ENCODE data around the gene CFAP57.

The CFAP57 gene

DNA sequence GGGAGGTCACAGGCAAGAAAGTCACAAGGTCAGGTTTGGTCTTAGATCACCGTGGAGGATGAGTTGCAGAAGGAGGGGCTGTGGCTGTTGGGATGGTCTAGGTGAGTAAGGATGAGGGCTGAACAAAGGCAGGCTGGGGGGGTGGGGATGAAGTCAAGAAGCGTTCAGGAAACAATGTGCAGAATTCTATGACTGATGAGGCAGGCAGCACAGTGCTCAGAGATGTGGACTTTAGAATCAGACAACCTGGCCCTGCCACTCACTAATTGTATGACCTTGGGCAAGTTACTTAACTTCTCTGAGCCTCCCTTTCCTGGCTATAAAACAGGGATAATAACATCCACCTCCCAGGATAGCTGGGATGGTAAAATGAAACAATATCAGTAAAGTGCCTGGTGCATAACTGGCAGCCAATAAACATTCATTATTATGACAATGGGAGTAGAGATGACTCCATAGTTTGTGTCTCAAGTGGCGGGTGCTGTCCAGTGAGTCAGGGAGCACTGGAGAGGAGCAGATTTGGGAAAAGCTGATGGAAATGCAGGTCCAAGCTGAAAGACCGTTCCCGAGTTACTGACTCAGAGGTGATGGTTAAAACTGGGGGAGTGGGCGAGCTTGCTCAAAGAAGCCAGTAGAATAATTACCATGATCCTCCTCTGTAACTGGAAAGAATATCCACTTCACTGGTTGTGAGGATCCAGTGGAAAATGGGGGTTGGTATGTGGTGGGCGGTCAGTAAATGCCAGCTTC, 130.8 kb downstream of the CFAP57 start:
- DNase-seq = no peak

DNA sequence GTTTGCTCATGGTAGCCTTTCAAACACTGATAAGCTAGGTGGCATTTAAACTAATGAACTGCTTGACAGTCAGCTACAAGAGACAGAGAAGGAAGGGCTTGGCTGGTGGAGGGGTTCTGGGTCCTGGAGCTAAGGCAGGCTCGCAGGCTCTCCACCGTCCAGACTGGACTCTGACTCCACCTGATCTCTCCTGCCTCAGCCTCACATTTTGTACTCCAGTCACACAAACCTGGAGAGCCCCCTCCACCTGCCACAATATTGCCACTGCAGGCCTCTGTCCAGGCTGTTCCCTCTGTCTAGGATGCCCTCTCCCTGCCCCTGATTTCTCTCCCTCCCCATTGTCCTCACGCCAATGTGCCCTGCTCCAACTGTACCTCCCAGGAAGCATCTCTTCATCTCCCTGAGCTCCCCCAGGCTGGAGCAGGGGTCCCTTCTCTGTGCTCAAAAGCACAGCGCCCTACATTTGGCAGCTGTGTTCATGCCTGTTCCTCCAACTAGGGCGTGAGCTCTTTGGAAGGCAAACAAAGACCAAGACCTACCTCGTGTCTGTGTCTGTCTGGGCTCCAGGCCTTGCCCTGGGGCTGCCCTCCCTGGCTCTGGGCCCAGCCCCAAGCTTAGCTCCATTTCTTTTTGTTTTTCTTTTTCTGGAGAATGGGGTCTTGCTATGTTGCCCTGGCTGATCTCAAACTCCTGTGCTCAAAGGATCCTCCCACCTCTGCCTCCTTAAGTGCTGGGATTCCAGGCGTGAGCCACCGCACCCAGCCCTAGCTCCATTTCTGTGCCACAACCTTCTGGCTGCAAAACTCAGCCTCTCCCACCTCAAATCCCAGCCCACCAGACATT, 131.6 kb downstream of the CFAP57 start:
- DNase-seq = no peak
